ENCODE data around the gene IFIT2.
A peak's percentile ranks its signal among the peaks of the same experiment; 100 is the strongest.
"Not testable (repeated sequence)": the region's sequence is repeated elsewhere in the genome, so short reads cannot be mapped to it uniquely, and the experiment has no call there.

Gene IFIT2

DNA sequence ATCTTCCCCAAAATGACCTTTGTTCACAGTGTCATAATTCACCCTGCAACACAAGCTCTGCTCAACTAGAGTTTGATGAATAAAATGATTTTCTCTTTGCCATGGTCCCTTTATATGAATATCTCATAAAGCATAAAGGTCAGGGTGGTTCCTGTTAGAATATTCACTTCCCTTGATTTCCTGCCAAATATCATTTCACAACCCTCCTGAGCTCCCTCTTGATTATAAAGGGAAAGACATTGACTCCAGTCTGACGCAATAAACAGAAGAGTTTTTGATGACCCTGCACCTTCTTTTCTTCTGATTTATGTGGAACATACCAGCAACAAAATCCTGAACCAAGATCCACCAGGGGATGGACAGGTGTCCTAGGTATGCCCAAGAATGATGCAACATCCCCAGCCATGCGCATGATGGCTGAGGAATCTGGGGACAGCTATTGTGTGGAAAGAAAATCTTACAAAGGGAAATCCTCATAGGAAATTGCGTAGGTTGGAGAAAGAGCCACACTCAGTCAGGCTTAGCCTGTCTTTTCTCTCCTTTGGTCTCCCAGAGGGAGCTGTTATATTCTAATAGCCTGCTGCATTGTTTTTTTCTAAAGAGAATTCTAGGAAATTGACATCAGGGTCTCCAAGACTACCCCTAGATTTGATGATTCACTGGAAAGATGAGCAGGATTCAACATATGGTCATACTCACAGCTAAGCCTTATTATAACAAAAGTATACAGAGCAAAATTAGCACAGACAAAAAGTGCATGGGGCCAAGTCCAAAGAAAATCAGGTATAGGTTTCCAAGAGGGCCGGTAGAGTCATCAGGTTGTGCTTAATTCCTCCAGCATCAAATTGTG, 44.8 kb downstream of the IFIT2 start:
- no peak overlapping the region for H3K4me3 ChIP-seq (ENCODE audit: low read depth, low read length)
- peak; percentile 38 for DNase-seq (ENCODE audit: low read depth)
- TF ChIP-seq MAX (IDR thresholded peaks at IDR 0.05; ENCODE audit: low read depth, low read length) = no peak
- TF ChIP-seq POLR2A (IDR thresholded peaks at IDR 0.05; ENCODE audit: extremely low read depth, insufficient read length) = no peak
- TF ChIP-seq MYC (IDR thresholded peaks at IDR 0.05; ENCODE audit: low read depth, low read length) = no peak
- TF ChIP-seq, protein P1, sequence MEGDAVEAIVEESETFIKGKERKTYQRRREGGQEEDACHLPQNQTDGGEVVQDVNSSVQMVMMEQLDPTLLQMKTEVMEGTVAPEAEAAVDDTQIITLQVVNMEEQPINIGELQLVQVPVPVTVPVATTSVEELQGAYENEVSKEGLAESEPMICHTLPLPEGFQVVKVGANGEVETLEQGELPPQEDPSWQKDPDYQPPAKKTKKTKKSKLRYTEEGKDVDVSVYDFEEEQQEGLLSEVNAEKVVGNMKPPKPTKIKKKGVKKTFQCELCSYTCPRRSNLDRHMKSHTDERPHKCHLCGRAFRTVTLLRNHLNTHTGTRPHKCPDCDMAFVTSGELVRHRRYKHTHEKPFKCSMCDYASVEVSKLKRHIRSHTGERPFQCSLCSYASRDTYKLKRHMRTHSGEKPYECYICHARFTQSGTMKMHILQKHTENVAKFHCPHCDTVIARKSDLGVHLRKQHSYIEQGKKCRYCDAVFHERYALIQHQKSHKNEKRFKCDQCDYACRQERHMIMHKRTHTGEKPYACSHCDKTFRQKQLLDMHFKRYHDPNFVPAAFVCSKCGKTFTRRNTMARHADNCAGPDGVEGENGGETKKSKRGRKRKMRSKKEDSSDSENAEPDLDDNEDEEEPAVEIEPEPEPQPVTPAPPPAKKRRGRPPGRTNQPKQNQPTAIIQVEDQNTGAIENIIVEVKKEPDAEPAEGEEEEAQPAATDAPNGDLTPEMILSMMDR (IDR thresholded peaks at IDR 0.05; ENCODE audit: low read depth, low read length) = no peak

GRCh38 chr10:89347701-89348457, 46.0 kb downstream of the IFIT2 start:
- DNase-seq (ENCODE audit: low read depth) = peak; percentile 20
- no peak overlapping the region for H3K4me3 ChIP-seq (ENCODE audit: low read depth, low read length)
- TF ChIP-seq, protein P1 (IDR thresholded peaks at IDR 0.05; ENCODE audit: low read depth, low read length) = no peak
- TF ChIP-seq MYC (IDR thresholded peaks at IDR 0.05; ENCODE audit: low read depth, low read length) (no peak), MAX (IDR thresholded peaks at IDR 0.05; ENCODE audit: low read depth, low read length) (no peak), POLR2A (IDR thresholded peaks at IDR 0.05; ENCODE audit: extremely low read depth, insufficient read length) (no peak)

DNA sequence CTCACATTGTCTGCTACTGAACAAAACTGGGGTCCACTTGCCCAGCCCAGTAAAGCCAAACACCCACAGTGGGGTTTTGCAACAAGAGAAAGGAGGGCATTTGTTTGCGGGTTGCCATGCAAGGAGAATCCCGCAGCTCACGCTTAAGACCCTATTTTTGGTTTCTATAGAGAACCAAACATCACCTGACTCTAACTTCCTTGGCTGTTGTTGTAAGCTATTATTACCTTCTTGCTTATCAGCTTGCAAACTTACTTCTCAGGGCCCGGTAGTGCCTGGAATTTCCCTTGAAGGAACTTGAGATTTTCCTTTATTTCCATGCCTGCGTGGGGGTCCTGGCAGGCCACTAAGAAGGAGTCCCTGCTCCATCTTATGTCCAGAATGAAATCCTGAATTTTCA, 46.6 kb downstream of the IFIT2 start:
- no peak for TF ChIP-seq POLR2A (IDR thresholded peaks at IDR 0.05; ENCODE audit: extremely low read depth, insufficient read length)
- no peak for TF ChIP-seq MYC (IDR thresholded peaks at IDR 0.05; ENCODE audit: low read depth, low read length)
- TF ChIP-seq MAX (IDR thresholded peaks at IDR 0.05; ENCODE audit: low read depth, low read length) = no peak
- TF ChIP-seq, protein P1 (IDR thresholded peaks at IDR 0.05; ENCODE audit: low read depth, low read length) = no peak

GRCh38 chr10:89348975-89349374, 47.1 kb downstream of the IFIT2 start:
- TF ChIP-seq, protein P1 (IDR thresholded peaks at IDR 0.05; ENCODE audit: low read depth, low read length) = no peak
- no peak for TF ChIP-seq MAX (IDR thresholded peaks at IDR 0.05; ENCODE audit: low read depth, low read length)
- TF ChIP-seq POLR2A (IDR thresholded peaks at IDR 0.05; ENCODE audit: extremely low read depth, insufficient read length) = no peak
- no peak for TF ChIP-seq MYC (IDR thresholded peaks at IDR 0.05; ENCODE audit: low read depth, low read length)
- DNase-seq (ENCODE audit: low read depth) = no peak

More for the DNA sequence above, 46.6 kb downstream of the IFIT2 start:
- no peak overlapping the region for H3K4me3 ChIP-seq (ENCODE audit: low read depth, low read length)
- no peak for DNase-seq (ENCODE audit: low read depth)

DNA sequence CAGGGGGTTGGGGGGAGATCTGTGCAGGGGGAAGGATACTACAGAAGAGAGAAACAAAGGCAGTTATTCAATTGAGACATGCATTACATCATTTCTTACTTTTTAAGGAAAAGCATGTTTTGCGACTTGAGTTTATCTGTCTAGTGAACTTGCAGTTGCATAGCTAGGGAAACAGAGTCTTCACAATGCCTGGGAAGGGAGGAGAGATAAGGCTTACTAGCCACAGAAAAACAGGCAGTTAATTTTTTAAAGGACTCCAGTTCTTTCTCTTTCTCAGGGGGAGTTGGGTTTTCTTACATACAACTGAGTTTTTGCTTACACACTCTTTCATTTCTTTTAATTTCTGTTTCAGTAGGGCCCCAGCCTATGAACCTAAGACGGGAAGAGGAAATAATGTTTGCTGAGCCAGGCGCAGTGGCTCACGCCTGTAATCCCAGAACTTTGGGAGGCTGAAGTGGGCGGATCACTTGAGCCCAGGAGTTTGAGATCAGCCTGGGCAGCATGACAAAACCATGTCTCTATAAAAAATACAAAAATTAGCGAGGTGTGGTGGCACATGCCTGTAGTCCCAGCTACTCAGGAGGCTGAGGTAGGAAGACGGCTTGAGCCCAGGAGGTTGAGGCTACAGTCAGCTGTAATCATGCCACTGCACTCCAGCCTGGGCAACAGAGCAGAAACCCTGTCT, 48.9 kb downstream of the IFIT2 start:
- H3K4me3 ChIP-seq (ENCODE audit: low read depth, low read length); DNase-seq (ENCODE audit: low read depth): not testable (repeated sequence)

More at GRCh38 chr10:89348975-89349374, 47.1 kb downstream of the IFIT2 start:
- no peak overlapping the region for H3K4me3 ChIP-seq (ENCODE audit: low read depth, low read length)

- DNase-seq (ENCODE audit: low read depth) = no peak
- H3K4me3 ChIP-seq (ENCODE audit: low read depth, low read length) = no peak overlapping the region
- no peak for TF ChIP-seq MYC (IDR thresholded peaks at IDR 0.05; ENCODE audit: low read depth, low read length)
- TF ChIP-seq, protein P1 (IDR thresholded peaks at IDR 0.05; ENCODE audit: low read depth, low read length) = no peak
- no peak for TF ChIP-seq MAX (IDR thresholded peaks at IDR 0.05; ENCODE audit: low read depth, low read length)
- no peak for TF ChIP-seq POLR2A (IDR thresholded peaks at IDR 0.05; ENCODE audit: extremely low read depth, insufficient read length)
Measured at GRCh38 chr10:89351412-89351779, 49.5 kb downstream of the IFIT2 start.

All from NB4 (cell line).